ENCODE data around the gene MTIF2.
A peak's percentile ranks its signal among the peaks of the same experiment; 100 is the strongest.
"Not testable (repeated sequence)": the region's sequence is repeated elsewhere in the genome, so short reads cannot be mapped to it uniquely, and the experiment has no call there.

The MTIF2 gene

GRCh38 chr2:55268907-55269644 is at the start of gene MTIF2:
TSS of gene MTIF2 (minus strand) at chr2:55269231. CDS start at chr2:55263858, 5,373 bp downstream.
- peak; percentile 93 for DNase-seq (ENCODE audit: low spot score)

GRCh38 chr2:55314985-55315384 is 46.0 kb upstream of the MTIF2 start:
- DNase-seq (ENCODE audit: low spot score): no peak

- DNase-seq (ENCODE audit: low spot score): no peak
These were observed 42.4 kb upstream of the MTIF2 start for GRCh38 chr2:55311444-55311870.

GRCh38 chr2:55309446-55309845 is 40.4 kb upstream of the MTIF2 start:
- DNase-seq (ENCODE audit: low spot score): no peak

GRCh38 chr2:55302241-55302640 is 33.2 kb upstream of the MTIF2 start:
- DNase-seq (ENCODE audit: low spot score): no peak

GRCh38 chr2:55301277-55301676 is 32.2 kb upstream of the MTIF2 start:
- DNase-seq (ENCODE audit: low spot score): no peak

GRCh38 chr2:55296393-55296792 is 27.4 kb upstream of the MTIF2 start:
- no peak for DNase-seq (ENCODE audit: low spot score)

- DNase-seq (ENCODE audit: low spot score): no peak
These were observed 14.1 kb upstream of the MTIF2 start for GRCh38 chr2:55283083-55283482.

- DNase-seq (ENCODE audit: low spot score): peak; percentile 70
These were observed 13.3 kb upstream of the MTIF2 start for GRCh38 chr2:55282110-55282917.

- DNase-seq (ENCODE audit: low spot score): not testable (repeated sequence)
These were observed 12.0 kb upstream of the MTIF2 start for GRCh38 chr2:55280851-55281546.

GRCh38 chr2:55279859-55280424 is 10.9 kb upstream of the MTIF2 start:
- not testable (repeated sequence) for DNase-seq (ENCODE audit: low spot score)

- DNase-seq (ENCODE audit: low spot score): not testable (repeated sequence)
These were observed 10.3 kb upstream of the MTIF2 start for GRCh38 chr2:55279214-55279835.

- no peak for DNase-seq (ENCODE audit: low spot score)
These were observed 8.3 kb upstream of the MTIF2 start for GRCh38 chr2:55277310-55277709.

GRCh38 chr2:55274346-55274745 is 5.3 kb upstream of the MTIF2 start:
- DNase-seq (ENCODE audit: low spot score): not testable (repeated sequence)

GRCh38 chr2:55269645-55269990 is 587 bp upstream of the MTIF2 start:
- peak; percentile 14 for DNase-seq (ENCODE audit: low spot score)

GRCh38 chr2:55268288-55268906 is 634 bp downstream of the MTIF2 start:
- peak; percentile 37 for DNase-seq (ENCODE audit: low spot score)

- DNase-seq (ENCODE audit: low spot score): not testable (repeated sequence)
These were observed 9.4 kb downstream of the MTIF2 start for GRCh38 chr2:55259586-55259985.

GRCh38 chr2:55252832-55253231 is 16.2 kb downstream of the MTIF2 start:
- no peak for DNase-seq (ENCODE audit: low spot score)

GRCh38 chr2:55247025-55247424 is 22.0 kb downstream of the MTIF2 start:
- DNase-seq (ENCODE audit: low spot score): no peak

- DNase-seq (ENCODE audit: low spot score): no peak
These were observed 23.6 kb downstream of the MTIF2 start for GRCh38 chr2:55245411-55245810.

- no peak for DNase-seq (ENCODE audit: low spot score)
These were observed 26.4 kb downstream of the MTIF2 start for GRCh38 chr2:55242617-55243016.

Data from cerebellar cortex (tissue), 1 donor.